Islet of Langerhans (tissue), 1 donor: ENCODE measurements around the gene TH.

Source experiments
- FAIRE-seq: peaks from one replicate; lab custom pipeline; 2011; peaks lifted over from hg19 to GRCh38; lab: Jason Lieb, UNC

The TH gene

GRCh38 chr11:2159536-2160413 is 11.8 kb downstream of the TH start:
- no peak for FAIRE-seq

DNA sequence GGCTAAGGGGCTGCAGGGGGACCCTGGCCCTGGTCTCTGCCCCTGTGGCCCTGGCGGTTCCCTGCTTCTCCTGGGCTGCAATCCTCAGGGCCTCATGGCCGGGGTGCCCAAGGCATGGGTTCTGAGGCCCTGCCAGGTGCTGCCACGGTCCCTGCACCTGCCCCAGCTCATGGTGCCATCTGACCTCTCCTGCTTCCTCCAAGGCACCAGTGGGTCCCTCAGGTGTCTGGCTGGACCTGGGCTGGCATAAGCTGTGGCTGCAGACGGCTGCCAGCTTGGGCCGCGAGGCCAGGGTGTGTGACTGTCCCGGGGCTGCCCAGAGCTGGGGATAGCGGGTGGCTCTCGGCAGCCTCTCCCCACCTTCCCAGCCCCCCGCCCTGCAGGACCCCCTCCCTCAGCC is 12.6 kb downstream of the TH start:
- no peak for FAIRE-seq

GRCh38 chr11:2158296-2158737 is 13.3 kb downstream of the TH start:
- FAIRE-seq, result no peak

DNA sequence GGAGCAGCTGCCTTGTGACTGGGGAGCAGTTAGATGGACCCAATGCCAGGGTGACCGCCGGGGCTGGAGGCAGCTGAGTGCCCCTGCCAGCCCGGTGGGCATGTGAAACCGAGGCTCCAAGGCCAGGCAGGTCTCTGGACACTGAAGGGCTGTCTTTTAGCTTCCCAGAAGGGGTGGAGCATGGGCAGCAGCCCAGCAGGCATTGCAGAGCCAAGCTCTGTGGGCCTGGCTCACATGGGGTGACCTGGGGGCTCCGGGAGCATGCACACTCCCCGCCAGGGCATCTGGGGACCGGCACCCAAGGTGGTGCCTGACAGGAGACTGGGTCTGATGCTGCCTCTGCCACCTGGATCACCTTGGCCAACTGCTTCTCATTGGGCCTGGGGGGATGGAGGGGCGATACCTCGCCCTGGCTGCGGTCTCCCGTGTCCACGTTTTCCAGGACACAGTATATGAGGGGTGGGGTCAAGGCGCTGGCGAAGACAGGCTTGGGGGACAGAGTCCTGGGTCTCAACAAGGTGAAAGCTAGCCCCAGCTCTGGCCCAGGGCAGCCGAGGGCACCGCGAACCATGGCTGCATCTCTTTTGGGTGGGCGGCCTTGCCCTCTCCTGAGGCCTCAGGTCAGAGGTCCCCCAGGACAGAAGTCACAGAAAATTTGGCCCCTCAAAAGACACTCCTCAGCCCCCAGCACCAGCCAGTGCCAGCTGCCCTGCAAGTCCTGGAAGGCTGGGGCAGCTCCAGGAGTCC is 14.1 kb downstream of the TH start:
- FAIRE-seq, result no peak

DNA sequence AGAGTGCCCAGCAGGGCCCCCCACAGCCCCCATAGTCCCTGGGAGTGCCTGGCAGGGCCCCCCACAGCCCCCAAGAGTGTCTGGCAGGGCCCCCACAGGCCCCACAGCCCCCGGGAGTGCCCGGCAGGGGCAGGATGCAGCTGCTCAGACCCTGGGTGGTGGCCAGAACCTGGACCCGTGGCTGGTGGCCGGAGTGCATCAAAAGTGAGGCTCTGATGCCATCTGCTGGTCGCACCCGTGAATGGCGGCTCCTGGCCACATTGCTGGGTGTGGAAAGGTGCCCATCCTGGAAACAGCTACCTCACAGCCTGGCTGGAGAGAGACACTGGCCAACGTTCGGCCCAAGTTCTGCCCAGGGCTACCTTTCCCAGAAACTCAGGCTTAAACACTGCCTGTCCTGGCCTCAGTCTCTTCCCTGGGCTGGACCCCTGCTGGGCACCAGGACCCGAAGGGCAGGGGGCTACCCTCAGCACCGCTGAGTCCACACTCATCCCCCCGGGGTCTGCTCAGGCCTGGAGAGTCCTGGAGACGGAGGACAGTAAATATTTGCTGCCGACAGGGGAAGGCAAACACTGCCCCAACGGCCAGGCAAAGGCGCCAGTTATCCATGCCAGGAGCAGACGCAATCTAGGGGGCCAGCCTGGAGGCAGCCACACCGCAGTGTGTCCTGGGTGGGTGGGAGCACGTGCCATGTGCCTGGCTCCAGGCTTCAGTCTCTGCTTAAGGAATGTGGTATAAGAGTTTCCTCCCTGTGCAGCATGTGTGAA is 15.0 kb downstream of the TH start:
- FAIRE-seq, result no peak

DNA sequence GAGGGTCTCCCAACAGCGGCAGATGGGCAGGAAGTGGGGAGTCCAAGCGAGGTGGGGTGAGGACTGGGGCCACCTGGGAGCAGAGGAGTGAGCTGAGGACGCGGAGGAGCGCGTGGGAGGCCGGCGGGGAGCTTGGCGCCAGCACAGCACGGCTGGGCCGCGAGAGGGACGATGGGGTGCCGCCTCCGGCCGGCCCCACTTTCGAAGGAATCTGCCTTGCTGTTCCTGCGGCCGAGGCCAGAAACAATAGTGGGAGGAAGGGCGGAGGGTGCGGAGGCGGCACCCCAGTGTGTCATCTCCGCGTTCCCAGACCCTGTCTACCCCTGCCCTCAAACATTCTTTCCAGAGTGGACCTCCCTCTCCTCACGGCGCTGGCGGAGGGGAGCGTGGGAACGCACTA is 16.1 kb downstream of the TH start:
- no peak for FAIRE-seq

GRCh38 chr11:2154889-2155288 is 16.7 kb downstream of the TH start:
- no peak for FAIRE-seq

DNA sequence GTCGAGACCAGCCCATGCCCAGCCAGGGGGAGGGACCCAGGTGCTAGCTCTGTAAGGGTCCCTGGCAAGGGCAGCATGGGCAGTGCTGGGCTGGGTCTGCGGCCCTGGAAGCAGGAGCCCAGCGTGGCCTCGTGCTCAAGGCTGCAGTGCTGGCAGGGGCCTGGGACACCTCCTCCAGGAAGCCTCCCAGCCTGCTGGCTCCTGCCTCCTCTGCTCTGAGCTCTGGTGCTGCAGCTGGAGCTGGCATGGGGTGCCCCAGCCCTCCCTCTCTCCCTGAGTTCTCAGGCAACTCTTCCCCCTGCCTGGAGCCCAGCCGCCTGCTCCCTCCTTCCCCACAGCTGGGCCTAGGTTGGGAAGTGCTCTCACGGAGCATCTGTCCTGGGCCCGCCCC is 17.4 kb downstream of the TH start:
- no peak for FAIRE-seq

- FAIRE-seq, result no peak
Observed at GRCh38 chr11:2153581-2154194, 17.9 kb downstream of the TH start.

DNA sequence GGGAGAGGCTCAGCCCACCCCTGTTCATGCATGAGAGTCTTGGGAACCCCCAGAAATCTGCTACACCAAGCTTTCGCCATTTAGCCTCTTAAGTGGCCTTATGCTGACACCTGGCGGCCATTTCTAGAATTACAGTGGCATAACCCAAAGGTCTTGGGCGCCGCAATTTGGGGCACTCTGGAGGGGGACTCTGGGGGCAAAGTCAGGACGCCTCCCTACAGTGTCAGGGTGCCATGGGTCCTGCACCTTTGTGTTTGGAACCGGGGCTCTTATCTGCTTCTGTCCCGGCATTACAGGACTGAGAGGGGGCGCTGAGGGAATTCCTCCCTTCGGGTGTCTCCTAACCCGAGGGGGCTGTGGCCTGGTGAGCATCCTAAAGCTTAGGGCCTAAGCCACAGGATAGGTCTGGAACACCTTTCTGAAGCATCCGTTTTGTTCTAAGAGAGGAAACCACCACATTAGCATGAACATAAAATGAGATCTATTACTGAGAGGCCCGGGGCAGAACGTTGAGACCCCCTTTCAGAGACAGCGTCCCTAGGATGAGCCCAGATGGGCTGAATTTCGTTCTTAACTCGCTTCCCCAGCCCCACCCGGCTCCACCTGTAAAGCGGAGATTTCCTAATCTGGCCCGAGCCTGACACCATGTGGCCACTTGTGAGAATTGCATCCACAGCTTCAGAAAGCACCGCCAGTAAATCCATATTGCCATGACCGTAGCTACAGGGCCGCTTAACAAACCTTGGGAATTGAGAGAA is 19.9 kb downstream of the TH start:
- no peak for FAIRE-seq

DNA sequence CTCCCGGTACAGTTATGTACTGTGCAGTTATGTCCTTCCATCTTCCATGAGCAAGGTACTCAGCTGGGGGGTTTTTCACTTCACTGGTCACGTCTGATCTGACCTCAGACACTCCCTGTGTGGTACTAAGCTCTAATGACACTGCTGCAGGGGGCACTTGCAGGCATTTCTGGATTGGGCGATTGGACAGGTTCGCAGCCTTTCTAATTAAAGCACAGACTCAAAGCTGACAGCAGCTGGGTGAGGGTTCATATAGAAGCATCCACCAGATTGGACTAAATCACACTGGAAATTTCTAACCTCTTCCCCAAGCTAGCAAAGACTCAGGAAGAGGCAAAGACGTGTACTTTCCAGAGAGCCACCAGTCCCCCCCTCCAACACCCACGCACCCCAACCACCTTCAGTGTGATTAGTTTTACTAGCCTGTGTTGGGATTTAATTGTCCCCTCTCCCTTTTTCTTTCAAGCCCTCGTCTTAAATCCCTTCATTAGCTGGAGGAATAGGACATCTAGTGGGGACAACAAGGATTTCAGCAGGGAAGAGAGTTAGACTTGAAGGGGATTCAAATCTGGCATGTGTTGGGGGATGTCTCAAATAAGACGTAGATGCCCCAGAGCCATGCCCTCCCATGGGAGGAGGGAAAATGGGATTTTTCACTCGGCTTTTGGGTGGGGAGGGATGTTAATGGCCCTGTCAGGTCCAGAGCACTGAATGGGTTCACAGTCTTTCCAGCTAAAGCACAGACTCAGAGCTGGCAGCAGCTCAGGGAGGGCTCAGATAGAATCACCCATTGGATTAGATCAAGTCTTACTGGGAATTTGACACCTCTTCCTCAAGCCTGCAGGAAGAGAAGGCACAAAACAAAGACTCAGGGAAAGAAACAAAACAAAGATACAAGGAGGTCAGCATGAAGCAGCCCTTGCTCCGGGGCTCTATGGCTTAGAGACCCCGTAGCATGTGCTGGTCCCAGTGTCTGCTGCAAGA is 21.5 kb downstream of the TH start:
- FAIRE-seq, result peak; percentile 9

DNA sequence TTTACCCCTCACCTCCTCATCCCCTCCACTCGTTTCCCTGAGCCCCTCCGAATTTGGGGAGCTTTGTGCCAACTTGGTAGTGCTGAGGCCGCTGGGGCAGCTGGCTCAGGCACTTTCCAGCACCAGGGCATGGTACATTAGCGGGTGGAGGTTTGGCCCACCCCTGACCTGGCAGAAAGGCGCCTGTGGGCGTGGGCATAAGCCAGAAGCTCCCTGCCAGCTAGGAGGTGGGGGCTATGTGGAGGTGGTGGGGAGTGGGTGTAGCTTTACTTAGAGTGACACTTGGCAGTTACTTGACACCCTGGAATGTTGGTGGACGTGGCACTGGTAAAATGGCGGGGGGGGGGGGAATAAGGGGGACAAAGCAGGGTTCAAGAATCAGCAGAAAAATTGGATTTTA is 22.2 kb downstream of the TH start:
- FAIRE-seq, result no peak

GRCh38 chr11:2148595-2148994 is 23.0 kb downstream of the TH start:
- no peak for FAIRE-seq

DNA sequence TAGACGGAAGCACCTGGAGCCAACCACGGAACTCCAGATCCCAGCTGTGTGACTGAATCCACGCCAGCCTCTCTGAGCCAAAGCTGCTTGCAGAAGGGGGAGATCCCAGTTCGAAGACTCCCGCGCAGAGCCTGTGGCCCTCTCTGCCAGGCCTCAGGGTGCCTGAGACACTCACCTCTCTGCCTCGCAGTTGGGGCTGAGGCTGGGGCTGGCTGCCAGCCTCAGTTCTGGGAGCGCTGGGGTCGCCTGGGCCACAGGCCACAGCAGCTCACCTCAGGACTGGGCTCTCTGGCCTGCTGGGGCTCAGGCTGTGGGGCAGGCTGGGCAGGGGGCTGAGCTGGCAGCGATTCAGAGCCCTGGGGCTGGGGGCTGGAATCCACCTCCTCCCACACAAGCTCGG is 24.2 kb downstream of the TH start:
- FAIRE-seq, result no peak

DNA sequence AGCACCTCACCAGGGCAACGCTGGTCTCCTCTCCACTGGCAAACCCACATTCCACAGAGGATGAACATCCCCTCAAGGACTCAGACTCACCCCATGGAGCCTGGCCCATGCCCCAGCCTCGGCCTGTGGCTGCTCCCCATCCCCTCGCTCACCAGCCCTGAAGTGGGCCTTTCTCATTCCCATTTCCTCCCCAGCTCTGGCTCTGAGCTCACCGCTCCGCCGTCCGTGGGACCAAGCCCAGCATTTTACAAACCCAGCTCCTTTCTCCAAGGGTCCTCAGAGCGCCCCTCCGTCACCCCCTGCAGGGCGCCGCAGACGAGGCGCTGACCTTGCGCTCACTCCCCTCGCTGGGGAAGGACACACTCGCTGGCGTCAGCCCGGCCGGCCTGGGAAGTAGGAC is 25.6 kb downstream of the TH start:
- no peak for FAIRE-seq

GRCh38 chr11:2144544-2145248 is 26.9 kb downstream of the TH start:
- FAIRE-seq, result no peak

- no peak for FAIRE-seq
Observed at GRCh38 chr11:2143799-2144543, 27.6 kb downstream of the TH start.

- FAIRE-seq, result no peak
Observed at GRCh38 chr11:2143477-2143798, 28.2 kb downstream of the TH start.

- FAIRE-seq, result no peak
Observed at GRCh38 chr11:2142762-2143202, 28.8 kb downstream of the TH start.
